SH-SY5Y (cell line): ENCODE data around the gene SCAPER.

Experiments used
- GATA2 ChIP-seq: IDR thresholded peaks from 2 replicates; pipeline ENCODE4 v1.6.1; 2011; ENCODE audit warnings: mild to moderate bottlenecking, low read depth, low read length
- GATA3 ChIP-seq: IDR thresholded peaks from 2 replicates; pipeline ENCODE4 v1.6.1; 2011; ENCODE audit warnings: low read depth, mild to moderate bottlenecking, low read length, moderate library complexity

- TF ChIP-seq GATA3 (no peak), GATA2 (no peak)
These were observed 40.5 kb upstream of the SCAPER start for GRCh38 chr15:76945494-76946093.
